WTC11 (cell line): ENCODE data around the gene HNF1B.

Experiments
- ATF2 ChIP-seq: sonication (generic); formaldehyde crosslinking; IDR thresholded peaks from 2 replicates; pipeline ENCODE4 v1.8.1; 2022; ENCODE audit warnings: low read depth, missing genetic modification reagents, borderline replicate concordance
- CTCF ChIP-seq: fragments of 200-600 bp; IDR thresholded peaks from 2 replicates; pipeline ENCODE4 v1.8.0; 2022; ENCODE audit warnings: antibody characterized with exemption
- E2F1 ChIP-seq: sonication (generic); formaldehyde crosslinking; IDR thresholded peaks from 2 replicates; pipeline ENCODE4 v1.8.0; 2022; ENCODE audit warnings: mild to moderate bottlenecking, missing genetic modification reagents
- GTF2I ChIP-seq: fragments of 250-450 bp; sonication (Bioruptor Pico); conservative IDR thresholded peaks from 2 replicates; pipeline ENCODE4 v1.4.0; 2021; ENCODE audit warnings: mild to moderate bottlenecking
- JUN ChIP-seq: sonication (generic); formaldehyde crosslinking; IDR thresholded peaks from 2 replicates; pipeline ENCODE4 v1.8.0; 2023; ENCODE audit warnings: mild to moderate bottlenecking, missing genetic modification reagents
- MAX ChIP-seq: sonication (generic); formaldehyde crosslinking; IDR thresholded peaks from 2 replicates; pipeline ENCODE4 v1.8.0; 2022; ENCODE audit warnings: mild to moderate bottlenecking, missing genetic modification reagents
- NFYB ChIP-seq: sonication (generic); formaldehyde crosslinking; conservative IDR thresholded peaks from 2 replicates; pipeline ENCODE4 v1.8.0; 2022; ENCODE audit warnings: low read depth, missing genetic modification reagents
- NR1H2 ChIP-seq: sonication (generic); formaldehyde crosslinking; IDR thresholded peaks from 2 replicates; pipeline ENCODE4 v1.9.0; 2021; ENCODE audit warnings: mild to moderate bottlenecking, moderate library complexity, missing genetic modification reagents
- NR2C2 ChIP-seq: sonication (generic); formaldehyde crosslinking; IDR thresholded peaks from 2 replicates; pipeline ENCODE4 v1.8.0; 2022; ENCODE audit warnings: mild to moderate bottlenecking, missing genetic modification reagents
- RELA ChIP-seq: sonication (generic); formaldehyde crosslinking; IDR thresholded peaks from 2 replicates; pipeline ENCODE4 v1.8.1; 2022; ENCODE audit warnings: missing genetic modification reagents, mild to moderate bottlenecking, borderline replicate concordance
- USF2 ChIP-seq: sonication (generic); formaldehyde crosslinking; IDR thresholded peaks from 2 replicates; pipeline ENCODE4 v1.8.1; 2023; ENCODE audit warnings: mild to moderate bottlenecking, missing genetic modification reagents, moderate library complexity
- ZNF138 ChIP-seq: sonication (generic); formaldehyde crosslinking; conservative IDR thresholded peaks from 2 replicates; pipeline ENCODE4 v1.8.1; 2022; ENCODE audit warnings: mild to moderate bottlenecking, moderate library complexity, missing genetic modification reagents
- ZNF317 ChIP-seq: sonication (generic); formaldehyde crosslinking; IDR thresholded peaks from 2 replicates; pipeline ENCODE4 v1.8.1; 2023; ENCODE audit warnings: low read depth, mild to moderate bottlenecking, moderate library complexity, missing genetic modification reagents, borderline replicate concordance
- ZNF512 ChIP-seq: sonication (generic); formaldehyde crosslinking; IDR thresholded peaks from 2 replicates; pipeline ENCODE4 v1.8.1; 2022; ENCODE audit warnings: missing genetic modification reagents, borderline replicate concordance

GRCh38 chr17:37691807-37692206 lies 53.1 kb downstream of the HNF1B start:
- TF ChIP-seq CTCF, result no peak
- TF ChIP-seq JUN (CRISPR knock-in tag), result no peak
- TF ChIP-seq ZNF317, result no peak
- TF ChIP-seq RELA, result no peak
- no peak for TF ChIP-seq E2F1 (CRISPR knock-in tag)
- TF ChIP-seq MAX (CRISPR knock-in tag), result no peak
- TF ChIP-seq ZNF512 (CRISPR knock-in tag), result no peak
- TF ChIP-seq NR1H2 (CRISPR knock-in tag), result no peak
- TF ChIP-seq ZNF138 (CRISPR knock-in tag), result no peak
- no peak for TF ChIP-seq GTF2I (CRISPR knock-in tag)
- no peak for TF ChIP-seq NR2C2 (CRISPR knock-in tag)
- TF ChIP-seq USF2 (CRISPR knock-in tag), result no peak
- TF ChIP-seq ATF2 (CRISPR knock-in tag), result no peak
- TF ChIP-seq NFYB, result no peak
